MM.1S (cell line): Measurements from ENCODE around the gene CACNB4.

Source experiments
- DNase-seq: peaks from one replicate; pipeline ENCODE4 v3.0.0-alpha.2; 2015
- H2AFZ ChIP-seq: fragments of 300-600 bp; sonication (generic); 2 replicates; pipeline ENCODE4 v1.6.0; 2016; ENCODE audit warnings: antibody characterized with exemption, low read length
- H3F3A ChIP-seq: fragments of 300-600 bp; sonication (generic); 2 replicates; pipeline ENCODE4 v1.6.1; 2016; ENCODE audit warnings: mild to moderate bottlenecking, antibody characterized with exemption, low read length, moderate library complexity, mixed read lengths; ENCODE audit not compliant: insufficient read depth
- H3K27ac ChIP-seq: fragments of 300-600 bp; sonication (generic); 2 replicates; pipeline ENCODE4 v1.5.1; 2016; ENCODE audit warnings: mild to moderate bottlenecking, low read length
- H3K27me3 ChIP-seq: fragments of 300-600 bp; sonication (generic); replicated peaks from 2 replicates; pipeline ENCODE4 v1.6.0; 2016; ENCODE audit warnings: low read length; ENCODE audit not compliant: insufficient read depth
- H3K36me3 ChIP-seq: fragments of 300-600 bp; sonication (generic); replicated peaks from 2 replicates; pipeline ENCODE4 v1.6.1; 2016; ENCODE audit warnings: mild to moderate bottlenecking, low read length, mixed read lengths; ENCODE audit not compliant: insufficient read depth
- H3K4me1 ChIP-seq: fragments of 300-600 bp; sonication (generic); 2 replicates; pipeline ENCODE4 v1.6.1; 2016; ENCODE audit warnings: low read length, mixed read lengths
- H3K4me2 ChIP-seq: fragments of 300-600 bp; sonication (generic); 2 replicates; pipeline ENCODE4 v1.6.0; 2016; ENCODE audit warnings: low read depth, low read length
- H3K4me3 ChIP-seq: fragments of 300-600 bp; sonication (generic); 2 replicates; pipeline ENCODE4 v1.5.1; 2016; ENCODE audit warnings: low read length, mixed read lengths
- H3K79me2 ChIP-seq: fragments of 300-600 bp; sonication (generic); 2 replicates; pipeline ENCODE4 v1.6.1; 2016; ENCODE audit warnings: mixed run types, low read length, mixed read lengths
- H3K9ac ChIP-seq: fragments of 300-600 bp; sonication (generic); 2 replicates; pipeline ENCODE4 v1.6.1; 2016; ENCODE audit warnings: low read length, mixed read lengths
- H3K9me2 ChIP-seq: fragments of 300-600 bp; sonication (generic); replicated peaks from 2 replicates; pipeline ENCODE4 v1.6.1; 2016; ENCODE audit warnings: mild to moderate bottlenecking, low read length, mixed read lengths; ENCODE audit not compliant: insufficient read depth
- H3K9me3 ChIP-seq: fragments of 300-600 bp; sonication (generic); replicated peaks from 2 replicates; pipeline ENCODE4 v1.6.1; 2016; ENCODE audit warnings: mild to moderate bottlenecking, low read length, mixed read lengths; ENCODE audit not compliant: insufficient read depth
- H4K20me1 ChIP-seq: fragments of 300-600 bp; sonication (generic); 2 replicates; pipeline ENCODE4 v1.6.1; 2016; ENCODE audit warnings: mild to moderate bottlenecking, low read length, moderate library complexity, mixed read lengths; ENCODE audit not compliant: insufficient read depth
- CTCF ChIP-seq: fragments of 300-600 bp; sonication (generic); IDR thresholded peaks from 2 replicates; pipeline ENCODE4 v1.5.1; 2016; ENCODE audit warnings: antibody characterized with exemption, low read length, mixed read lengths
- EZH2 ChIP-seq: fragments of 300-600 bp; sonication (generic); optimal IDR thresholded peaks from 2 replicates; pipeline ENCODE3; 2017; ENCODE audit warnings: low read depth, mild to moderate bottlenecking, antibody characterized with exemption, low read length, mixed read lengths
- EZH2phosphoT487 ChIP-seq: fragments of 300-600 bp; sonication (generic); IDR thresholded peaks from 2 replicates; pipeline ENCODE4 v1.6.1; 2018; ENCODE audit warnings: antibody characterized with exemption, low read length

Gene CACNB4

GRCh38 chr2:152072011-152072410 lies 26.8 kb downstream of the CACNB4 start:
- Histone ChIP-seq H3K27me3 (no peaks in the 10 kb centered on the region), H4K20me1 (no peaks in the 10 kb centered on the region), H3K4me1 (no peaks in the 10 kb centered on the region), H3K9me2 (no peaks in the 10 kb centered on the region), H3F3A (no peaks in the 10 kb centered on the region), H3K79me2 (no peaks in the 10 kb centered on the region), H3K9ac (no peak overlapping the region), H3K9me3 (no peaks in the 10 kb centered on the region), H2AFZ (no peak overlapping the region), H3K4me3 (no peak overlapping the region), H3K4me2 (no peak overlapping the region), H3K36me3 (no peaks in the 10 kb centered on the region), H3K27ac (no peak overlapping the region)
- DNase-seq, result no peak
- TF ChIP-seq EZH2phosphoT487 (no peak), EZH2 (no peak), CTCF (no peak)

DNA sequence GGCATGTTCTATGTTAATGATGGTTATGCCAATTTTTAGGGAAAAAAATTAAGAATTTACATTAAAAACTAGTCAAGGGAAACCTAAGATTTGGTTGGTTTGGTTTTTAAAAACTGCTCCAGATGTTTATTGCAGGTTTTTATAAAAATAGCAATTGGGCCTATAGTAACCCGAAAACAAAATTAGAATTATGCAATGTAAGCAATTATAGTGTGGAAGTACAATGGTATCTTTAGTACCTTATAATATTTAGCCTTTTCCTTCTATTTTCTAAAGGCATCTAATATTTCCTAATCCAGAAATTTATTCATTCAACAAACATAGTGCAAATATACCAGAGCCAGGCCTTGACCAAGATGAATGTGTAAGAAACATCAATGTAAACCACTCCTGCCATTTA lies 27.3 kb downstream of the CACNB4 start:
- no peak overlapping the region for H3K4me3 ChIP-seq
- no peak for DNase-seq
- H3F3A ChIP-seq, result no peaks in the 10 kb centered on the region
- H3K9me2 ChIP-seq, result no peaks in the 10 kb centered on the region
- no peaks in the 10 kb centered on the region for H3K27me3 ChIP-seq
- H3K9ac ChIP-seq, result no peak overlapping the region
- no peak overlapping the region for H3K4me2 ChIP-seq
- H4K20me1 ChIP-seq, result no peaks in the 10 kb centered on the region
- no peaks in the 10 kb centered on the region for H3K79me2 ChIP-seq
- no peak overlapping the region for H2AFZ ChIP-seq
- no peaks in the 10 kb centered on the region for H3K4me1 ChIP-seq
- H3K27ac ChIP-seq, result no peak overlapping the region
- no peaks in the 10 kb centered on the region for H3K9me3 ChIP-seq
- no peaks in the 10 kb centered on the region for H3K36me3 ChIP-seq
- TF ChIP-seq CTCF (no peak), EZH2phosphoT487 (no peak), EZH2 (no peak)

GRCh38 chr2:152071092-152071491 lies 27.8 kb downstream of the CACNB4 start:
- Histone ChIP-seq H3K27me3 (no peaks in the 10 kb centered on the region), H3K4me2 (no peak overlapping the region), H3K36me3 (no peaks in the 10 kb centered on the region), H3K4me1 (no peaks in the 10 kb centered on the region), H3K9me2 (no peaks in the 10 kb centered on the region), H3K79me2 (no peaks in the 10 kb centered on the region), H3F3A (no peaks in the 10 kb centered on the region), H3K27ac (no peak overlapping the region), H2AFZ (no peak overlapping the region), H3K9me3 (no peaks in the 10 kb centered on the region), H4K20me1 (no peaks in the 10 kb centered on the region), H3K9ac (no peak overlapping the region), H3K4me3 (no peak overlapping the region)
- DNase-seq, result no peak
- TF ChIP-seq EZH2, result no peak

DNA sequence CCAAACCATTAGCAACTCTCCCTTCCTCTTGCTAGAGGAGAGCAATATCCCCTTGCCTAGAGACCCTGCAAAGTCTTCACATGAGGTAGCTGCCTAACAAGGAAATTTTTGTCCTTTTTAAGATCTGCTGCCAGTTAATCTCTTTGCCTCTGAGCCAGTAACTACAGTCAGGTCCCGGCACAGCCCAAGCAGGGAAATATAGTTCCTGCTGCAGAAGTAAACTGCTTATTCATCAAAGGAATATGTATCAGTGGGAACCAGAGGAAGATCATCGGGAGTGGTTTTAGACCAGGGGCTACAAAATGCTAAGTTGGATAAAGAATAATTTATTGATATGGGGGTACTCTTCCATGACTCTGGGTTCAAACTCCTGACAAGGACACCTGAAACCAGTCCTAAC lies 30.6 kb downstream of the CACNB4 start:
- Histone ChIP-seq H3K79me2 (no peaks in the 10 kb centered on the region), H4K20me1 (no peaks in the 10 kb centered on the region), H2AFZ (no peak overlapping the region), H3K4me2 (no peak overlapping the region), H3F3A (no peaks in the 10 kb centered on the region), H3K27ac (no peak overlapping the region), H3K9me3 (no peaks in the 10 kb centered on the region), H3K9ac (no peak overlapping the region), H3K9me2 (no peaks in the 10 kb centered on the region), H3K4me3 (no peak overlapping the region), H3K36me3 (no peaks in the 10 kb centered on the region), H3K4me1 (no peaks in the 10 kb centered on the region), H3K27me3 (no peaks in the 10 kb centered on the region)
- TF ChIP-seq EZH2phosphoT487 (no peak), EZH2 (no peak), CTCF (no peak)
- no peak for DNase-seq
